Smooth muscle cell (in vitro differentiated cells): ENCODE data around the gene TRIM9. TPM values are rescaled to one million over a fixed set of nuclear protein-coding genes. Genes with fewer than 3 reads are reported as not detected.

Source experiments
- DNase-seq: peaks from one replicate; lab custom pipeline; 2025; ENCODE audit not compliant: unreplicated experiment; lab: John Stamatoyannopoulos, UW
- H2AFZ ChIP-seq: fragments of 200-600 bp; sonication (generic); 2 replicates; pipeline ENCODE4 v1.6.0; 2016; ENCODE audit warnings: antibody characterized with exemption, low read depth, mild to moderate bottlenecking
- H3F3A ChIP-seq: fragments of 200-600 bp; sonication (generic); 2 replicates; pipeline ENCODE4 v1.6.0; 2017; ENCODE audit warnings: antibody characterized with exemption, low read depth
- H3K27ac ChIP-seq: fragments of 200-600 bp; sonication (generic); 2 replicates; pipeline ENCODE4 v1.5.1; 2016; ENCODE audit warnings: low read depth, mild to moderate bottlenecking
- H3K27me3 ChIP-seq: fragments of 200-600 bp; sonication (generic); 2 replicates; pipeline ENCODE4 v1.6.1; 2016; ENCODE audit warnings: low read depth, mild to moderate bottlenecking
- H3K36me3 ChIP-seq: fragments of 200-600 bp; sonication (generic); 2 replicates; pipeline ENCODE4 v1.5.1; 2016; ENCODE audit warnings: low read depth
- H3K4me1 ChIP-seq: fragments of 200-600 bp; sonication (generic); 2 replicates; pipeline ENCODE4 v1.5.1; 2016; ENCODE audit warnings: low read depth
- H3K4me2 ChIP-seq: fragments of 200-600 bp; sonication (generic); 2 replicates; pipeline ENCODE4 v1.6.0; 2016; ENCODE audit warnings: mild to moderate bottlenecking
- H3K4me3 ChIP-seq: fragments of 200-600 bp; sonication (generic); 2 replicates; pipeline ENCODE4 v1.5.1; 2016; ENCODE audit warnings: mild to moderate bottlenecking
- H3K79me2 ChIP-seq: fragments of 200-600 bp; sonication (generic); 2 replicates; pipeline ENCODE4 v1.6.0; 2016; ENCODE audit warnings: low read depth, mild to moderate bottlenecking
- H3K9ac ChIP-seq: fragments of 200-600 bp; sonication (generic); 2 replicates; pipeline ENCODE4 v1.6.0; 2016; ENCODE audit warnings: low read depth
- H3K9me3 ChIP-seq: fragments of 200-600 bp; sonication (generic); replicated peaks from 2 replicates; pipeline ENCODE4 v1.5.1; 2016; ENCODE audit warnings: low read depth
- H4K20me1 ChIP-seq: fragments of 200-600 bp; sonication (generic); 2 replicates; pipeline ENCODE4 v1.6.0; 2016; ENCODE audit warnings: low read depth
- CTCF ChIP-seq: fragments of 200-600 bp; sonication (generic); IDR thresholded peaks from 2 replicates; pipeline ENCODE4 v1.5.1; 2017; ENCODE audit warnings: borderline replicate concordance, mild to moderate bottlenecking, antibody characterized with exemption; ENCODE audit not compliant: insufficient read depth, poor library complexity, severe bottlenecking
- WGBS: methylation state at CpG from one replicate; pipeline ENCODE4 v1.1.7; 2016; ENCODE audit warnings: low lambda C conversion rate; 5-methylcytosine and 5-hydroxymethylcytosine counted together
- polyA plus RNA-seq: library from polyadenylated mRNA; unstranded; fragments of >200 nt; fragmentation: Nextera tagmentation; extraction: Ambion mirVana; gene quantifications from 2 replicates; pipeline ENCODE4 v1.2.1, GENCODE V29; 2016
- total RNA-seq: library from RNA; depleted of rRNA; stranded (reverse); fragments of >200 nt; gene quantifications from 2 replicates; pipeline ENCODE4 v1.2.3, GENCODE V29; 2014

Gene TRIM9
- total and polyA plus RNA-seq, 2 experiments from 2014 or later = 0.57 to 1.5 TPM

DNA sequence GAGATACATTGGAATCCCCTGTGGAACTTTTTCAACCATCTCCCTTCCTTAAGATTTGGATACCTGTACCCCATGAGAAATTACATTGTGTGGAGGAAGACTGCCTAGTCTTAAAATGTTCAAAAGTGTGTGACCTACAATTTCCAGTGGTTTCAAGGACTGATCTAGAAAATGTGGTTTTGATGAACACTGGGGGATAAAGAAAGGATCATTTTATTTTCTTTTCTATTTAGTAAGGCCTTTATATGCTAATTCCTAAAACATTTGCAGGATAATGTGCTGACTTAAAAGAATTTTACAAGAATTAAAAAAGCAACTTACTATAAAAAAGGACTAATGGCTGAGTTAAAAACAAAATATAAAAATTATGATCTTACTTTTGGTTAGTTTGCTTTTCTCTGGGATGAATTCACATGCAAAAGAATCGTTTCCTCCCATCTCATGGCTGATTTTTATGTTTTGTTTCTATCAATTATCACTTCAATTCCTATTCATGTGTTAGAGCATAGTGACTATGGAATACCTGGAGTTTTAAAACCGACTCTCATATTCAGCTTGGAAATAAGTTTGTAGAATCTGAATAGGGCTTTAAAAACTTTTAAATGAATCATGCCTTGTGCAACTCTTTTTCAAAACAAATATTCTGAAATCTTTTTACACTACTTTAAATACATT lies 110.7 kb downstream of the TRIM9 start:
- no peaks in the 10 kb centered on the region for H4K20me1 ChIP-seq
- no peaks in the 10 kb centered on the region for H3K36me3 ChIP-seq
- H3K27ac ChIP-seq = no peak overlapping the region
- H3K9ac ChIP-seq = no peak overlapping the region
- no peak for DNase-seq
- peak overlapping the region; percentile 7 for H3K4me2 ChIP-seq
- WGBS = 77% methylated on average over 2 of the region's 2 CpGs
- peak overlapping the region; percentile 36 for H2AFZ ChIP-seq
- no peak for TF ChIP-seq CTCF
- H3K4me1 ChIP-seq = peaks cover 9% of the 10 kb centered on the region
- no peaks in the 10 kb centered on the region for H3K9me3 ChIP-seq
- H3F3A ChIP-seq = no peaks in the 10 kb centered on the region
- no peaks in the 10 kb centered on the region for H3K79me2 ChIP-seq
- peaks cover 40% of the 10 kb centered on the region for H3K27me3 ChIP-seq
- no peak overlapping the region for H3K4me3 ChIP-seq

DNA sequence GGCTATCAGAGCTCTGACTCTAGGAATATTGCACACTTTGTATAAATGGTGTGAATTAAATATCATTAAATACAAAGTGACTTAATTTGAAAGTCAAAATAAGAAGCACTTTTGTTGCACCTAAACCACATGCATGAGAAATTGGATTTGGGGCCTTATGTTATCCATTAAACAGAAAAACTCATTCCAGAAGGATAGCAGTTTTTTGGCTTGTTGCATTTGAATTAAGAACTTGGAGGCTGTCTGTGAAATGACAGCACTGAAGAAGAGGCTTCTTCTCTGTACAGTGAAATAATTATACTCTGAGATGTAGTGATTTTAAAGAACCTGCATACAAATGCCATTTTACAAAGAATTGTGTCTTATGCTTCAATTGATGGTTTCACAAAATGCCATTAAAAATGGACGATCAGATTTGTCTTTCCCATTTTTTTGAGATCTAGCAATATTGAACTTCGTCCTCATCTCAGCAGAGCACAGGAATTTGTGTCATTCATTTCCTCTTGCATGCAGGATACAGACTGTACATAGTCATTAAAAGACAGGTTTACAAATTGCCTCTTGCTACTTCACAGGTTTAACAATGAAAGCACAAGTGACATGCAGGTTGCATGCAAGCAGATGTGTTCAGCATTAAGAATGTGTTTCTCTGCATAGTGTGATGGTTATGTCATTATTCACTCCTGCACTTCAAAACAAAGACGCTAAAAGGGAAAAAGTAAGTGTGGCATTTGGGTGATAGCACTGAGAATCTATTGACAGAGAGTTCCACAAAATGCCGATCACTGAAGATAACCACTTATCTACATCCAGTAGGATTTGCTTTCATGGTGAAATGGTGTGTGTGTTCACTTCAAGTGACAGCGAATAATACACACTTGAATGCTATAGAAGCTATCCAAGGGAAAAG lies 114.7 kb downstream of the TRIM9 start:
- no peak for DNase-seq
- no peak for TF ChIP-seq CTCF
- no peaks in the 10 kb centered on the region for H3K36me3 ChIP-seq
- H3K4me3 ChIP-seq = no peak overlapping the region
- H3K4me1 ChIP-seq = no peaks in the 10 kb centered on the region
- H2AFZ ChIP-seq = no peak overlapping the region
- no peak overlapping the region for H3K4me2 ChIP-seq
- 59% methylated on average over 5 of the region's 5 CpGs for WGBS
- H3K27me3 ChIP-seq = peaks cover 17% of the 10 kb centered on the region
- no peaks in the 10 kb centered on the region for H4K20me1 ChIP-seq
- no peak overlapping the region for H3K9ac ChIP-seq
- H3K9me3 ChIP-seq = no peaks in the 10 kb centered on the region
- no peaks in the 10 kb centered on the region for H3K79me2 ChIP-seq
- no peak overlapping the region for H3K27ac ChIP-seq
- no peaks in the 10 kb centered on the region for H3F3A ChIP-seq

DNA sequence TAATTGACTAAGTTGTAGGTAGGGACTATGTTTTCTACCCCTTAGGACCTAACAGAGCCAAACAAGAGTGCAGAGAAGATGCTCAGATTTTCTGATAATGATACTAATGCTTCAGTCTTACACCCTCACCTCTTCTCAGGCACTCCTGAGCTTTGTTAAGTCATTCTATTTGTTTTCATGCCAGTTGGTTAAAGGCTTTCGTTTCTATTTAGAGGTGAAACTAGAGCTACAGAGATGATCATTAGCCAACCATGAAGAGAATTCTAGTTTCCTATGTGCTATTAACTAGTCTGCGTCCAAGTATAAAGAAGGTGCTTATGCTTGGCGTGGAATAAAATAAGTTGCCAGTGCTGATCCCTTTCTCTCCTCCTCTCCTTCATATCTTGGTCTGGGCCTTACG lies 116.0 kb downstream of the TRIM9 start:
- no peaks in the 10 kb centered on the region for H3K4me1 ChIP-seq
- H3K27ac ChIP-seq = no peak overlapping the region
- no peak overlapping the region for H3K4me2 ChIP-seq
- H3K9me3 ChIP-seq = no peaks in the 10 kb centered on the region
- no peak overlapping the region for H3K9ac ChIP-seq
- no peaks in the 10 kb centered on the region for H3K79me2 ChIP-seq
- no peaks in the 10 kb centered on the region for H4K20me1 ChIP-seq
- no peaks in the 10 kb centered on the region for H3K36me3 ChIP-seq
- H3K27me3 ChIP-seq = peaks cover 17% of the 10 kb centered on the region
- no peak overlapping the region for H2AFZ ChIP-seq
- 93% methylated on average over 4 of the region's 4 CpGs for WGBS
- no peak for DNase-seq
- no peak overlapping the region for H3K4me3 ChIP-seq
- no peak for TF ChIP-seq CTCF
- H3F3A ChIP-seq = no peaks in the 10 kb centered on the region
